Glomerular endothelial cell (primary cell): ENCODE results near the gene ZNF618. TPM values are rescaled to one million over a fixed set of nuclear protein-coding genes. Genes with fewer than 3 reads are reported as not detected.
"Not testable (repeated sequence)": the region's sequence is repeated elsewhere in the genome, so short reads cannot be mapped to it uniquely, and the experiment has no call there.

Experiments used
- DNase-seq: peaks from one replicate; pipeline ENCODE4 v3.0.0-alpha.2; 2011; ENCODE audit warnings: low read depth, low spot score; ENCODE audit errors: extremely low read depth
- total RNA-seq: library from RNA; depleted of rRNA; stranded (reverse); fragments of >200 nt; gene quantifications from 2 replicates; pipeline ENCODE4 v1.2.3, GENCODE V29; 2015

ZNF618 gene
- total RNA-seq, 1 donor from 2014 or later: 34.2 TPM

- no peak for DNase-seq
Observed at GRCh38 chr9:113984639-113985380, 108.7 kb downstream of the ZNF618 start.

- DNase-seq: peak; percentile 18
Observed at GRCh38 chr9:113985968-113986585, 110.0 kb downstream of the ZNF618 start.

- no peak for DNase-seq
Observed at GRCh38 chr9:113986931-113987330, 110.8 kb downstream of the ZNF618 start.

- no peak for DNase-seq
Observed at GRCh38 chr9:113987526-113987925, 111.4 kb downstream of the ZNF618 start.

- DNase-seq: no peak
Observed at GRCh38 chr9:113988385-113989016, 112.4 kb downstream of the ZNF618 start.

GRCh38 chr9:113989017-113989713 lies 113.1 kb downstream of the ZNF618 start:
- no peak for DNase-seq

GRCh38 chr9:113989714-113990569 lies 113.8 kb downstream of the ZNF618 start:
- DNase-seq: no peak

GRCh38 chr9:113990570-113990907 lies 114.4 kb downstream of the ZNF618 start:
- no peak for DNase-seq

GRCh38 chr9:113990975-113991471 lies 114.9 kb downstream of the ZNF618 start:
- no peak for DNase-seq

- DNase-seq: no peak
Observed at GRCh38 chr9:113991714-113992113, 115.6 kb downstream of the ZNF618 start.

GRCh38 chr9:113992276-113992951 lies 116.3 kb downstream of the ZNF618 start:
- no peak for DNase-seq

- no peak for DNase-seq
Observed at GRCh38 chr9:113992994-113993393, 116.9 kb downstream of the ZNF618 start.

- DNase-seq: peak; percentile 54
Observed at GRCh38 chr9:113993838-113994540, 117.9 kb downstream of the ZNF618 start.

- no peak for DNase-seq
Observed at GRCh38 chr9:113995401-113995800, 119.3 kb downstream of the ZNF618 start.

- no peak for DNase-seq
Observed at GRCh38 chr9:113995963-113996362, 119.9 kb downstream of the ZNF618 start.

- DNase-seq: no peak
Observed at GRCh38 chr9:113996531-113997001, 120.5 kb downstream of the ZNF618 start.

GRCh38 chr9:113997064-113997463 lies 121.0 kb downstream of the ZNF618 start:
- not testable (repeated sequence) for DNase-seq

GRCh38 chr9:113997610-113998009 lies 121.5 kb downstream of the ZNF618 start:
- DNase-seq: no peak

- no peak for DNase-seq
Observed at GRCh38 chr9:113998114-113998513, 122.0 kb downstream of the ZNF618 start.
